ENCODE measurements around the gene MCC. TPM values are rescaled to one million over a fixed set of nuclear protein-coding genes. Genes with fewer than 3 reads are reported as not detected.

Gene MCC
- total and polyA plus RNA-seq, 4 donors: 9.0 to 47.3 (median 14.7) TPM

GRCh38 chr5:113376640-113377039 is 111.6 kb downstream of the MCC start:
- DNase-seq (ENCODE audit: low spot score): no peak
- H3K27ac ChIP-seq (ENCODE audit: low read depth in 1 of 2, low read length in 2 of 2): no peak overlapping the region
- no peaks in the 10 kb centered on the region for H3K9me3 ChIP-seq (ENCODE audit: control insufficient read depth in 4 of 4, low read length in 3 of 4)
- no peaks in the 10 kb centered on the region for H3K36me3 ChIP-seq (ENCODE audit: control insufficient read depth in 4 of 4, insufficient read depth in 3 of 4, low read depth in 1 of 4, low read length in 3 of 4)
- 97% methylated on average over 3 of the region's 3 CpGs for WGBS
- no peak overlapping the region for H3K4me3 ChIP-seq (ENCODE audit: low read depth in 1 of 3, low read length in 3 of 3)
- H3K9ac ChIP-seq (ENCODE audit: low read depth in 1 of 2, low read length in 2 of 2): no peak overlapping the region
- no peaks in the 10 kb centered on the region for H3K27me3 ChIP-seq (ENCODE audit: control insufficient read depth in 4 of 4, insufficient read depth in 4 of 4, low read length in 3 of 4)
- TF ChIP-seq HNF4G (IDR thresholded peaks at IDR 0.05) (no peak), ATF3 (IDR thresholded peaks at IDR 0.05) (no peak), TAF1 (conservative IDR thresholded peaks at IDR 0.05) (no peak), YY1 (IDR thresholded peaks at IDR 0.05) (no peak), RXRA (IDR thresholded peaks at IDR 0.05) (no peak), CTCF (IDR thresholded peaks at IDR 0.05; ENCODE audit: low read depth, low read length, missing input control) (no peak), EGR1 (IDR thresholded peaks at IDR 0.05; ENCODE audit: low read depth in 2 of 2) (no peak), FOXA1 (IDR thresholded peaks at IDR 0.05) (no peak), HNF4A (conservative IDR thresholded peaks at IDR 0.05) (no peak), JUND (IDR thresholded peaks at IDR 0.05) (no peak), MAX (IDR thresholded peaks at IDR 0.05) (no peak), FOXA2 (IDR thresholded peaks at IDR 0.05) (no peak), SP1 (IDR thresholded peaks at IDR 0.05) (no peak), NR2F2 (IDR thresholded peaks at IDR 0.05) (no peak), RAD21 (IDR thresholded peaks at IDR 0.05) (no peak), REST (IDR thresholded peaks at IDR 0.05) (no peak), GABPA (IDR thresholded peaks at IDR 0.05 in 1 of 2, conservative IDR thresholded peaks at IDR 0.05 in 1 of 2) (no peak)
- H3K4me1 ChIP-seq (ENCODE audit: control insufficient read depth in 4 of 4, insufficient read depth in 4 of 4, low read length in 3 of 4): peaks cover 0 to 4% (median 0%) of the 10 kb centered on the region in 4 donors

GRCh38 chr5:113375480-113376060 is 112.7 kb downstream of the MCC start:
- TF ChIP-seq RXRA (IDR thresholded peaks at IDR 0.05) (no peak), NR2F2 (IDR thresholded peaks at IDR 0.05) (no peak)
- no peak overlapping the region for H3K27ac ChIP-seq (ENCODE audit: low read depth in 1 of 2, low read length in 2 of 2)
- no peaks in the 10 kb centered on the region for H3K36me3 ChIP-seq (ENCODE audit: control insufficient read depth in 4 of 4, insufficient read depth in 3 of 4, low read depth in 1 of 4, low read length in 3 of 4)
- no peaks in the 10 kb centered on the region for H3K27me3 ChIP-seq (ENCODE audit: control insufficient read depth in 4 of 4, insufficient read depth in 4 of 4, low read length in 3 of 4)
- DNase-seq (ENCODE audit: low spot score): no peak
- H3K4me1 ChIP-seq (ENCODE audit: control insufficient read depth in 4 of 4, insufficient read depth in 4 of 4, low read length in 3 of 4): peaks cover 0 to 4% (median 0%) of the 10 kb centered on the region in 4 donors
- H3K4me3 ChIP-seq (ENCODE audit: low read depth in 1 of 3, low read length in 3 of 3): no peak overlapping the region
- WGBS: 78% methylated on average over 3 of the region's 3 CpGs
- no peaks in the 10 kb centered on the region for H3K9me3 ChIP-seq (ENCODE audit: control insufficient read depth in 4 of 4, low read length in 3 of 4)
- H3K9ac ChIP-seq (ENCODE audit: low read depth in 1 of 2, low read length in 2 of 2): no peak overlapping the region

All from liver (tissue), 9 donors.